ENCODE measurements around the gene NPC1L1. TPM values are rescaled to one million over a fixed set of nuclear protein-coding genes. Genes with fewer than 3 reads are reported as not detected.

The NPC1L1 gene
- total RNA-seq, 1 donor = not detected

DNA sequence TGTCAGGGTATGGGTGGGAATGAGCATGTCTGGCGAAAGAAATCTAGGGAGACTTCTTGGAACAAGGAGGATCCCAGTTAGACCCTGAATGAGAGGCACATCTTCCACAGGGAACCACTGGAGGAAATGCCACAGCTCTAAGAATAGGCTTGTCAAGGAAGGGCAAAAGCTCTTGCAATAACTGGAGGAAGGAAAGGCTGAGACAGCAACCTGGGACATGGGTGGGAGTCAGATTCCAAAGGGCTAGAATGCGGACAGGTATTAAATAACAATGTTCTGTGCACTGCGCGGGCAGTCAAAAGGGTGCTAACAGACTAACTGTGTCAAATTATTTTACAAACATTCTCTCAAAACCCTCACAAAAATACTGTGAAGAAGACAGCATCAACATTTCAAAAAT, 55.1 kb downstream of the NPC1L1 start:
- Histone ChIP-seq H3K36me3 (ENCODE audit: insufficient read depth, low read length) (peaks cover 34% of the 10 kb centered on the region), H3K4me1 (ENCODE audit: insufficient read depth, low read length) (peaks cover 11% of the 10 kb centered on the region), H3K27ac (ENCODE audit: low read depth, low read length) (no peak overlapping the region), H2AFZ (ENCODE audit: low read length) (no peak overlapping the region), H3K4me3 (ENCODE audit: insufficient read depth, low read length) (no peak overlapping the region), H4K20me1 (ENCODE audit: insufficient read depth, low read length) (peaks cover 10% of the 10 kb centered on the region), H3K9me3 (ENCODE audit: low read depth, low read length) (no peaks in the 10 kb centered on the region), H3K79me2 (ENCODE audit: insufficient read depth, low read length) (peaks cover 90% of the 10 kb centered on the region), H3K27me3 (ENCODE audit: insufficient read depth, low read length) (no peaks in the 10 kb centered on the region), H3K4me2 (ENCODE audit: insufficient read depth, low read length) (no peak overlapping the region)
- TF ChIP-seq, protein P1, sequence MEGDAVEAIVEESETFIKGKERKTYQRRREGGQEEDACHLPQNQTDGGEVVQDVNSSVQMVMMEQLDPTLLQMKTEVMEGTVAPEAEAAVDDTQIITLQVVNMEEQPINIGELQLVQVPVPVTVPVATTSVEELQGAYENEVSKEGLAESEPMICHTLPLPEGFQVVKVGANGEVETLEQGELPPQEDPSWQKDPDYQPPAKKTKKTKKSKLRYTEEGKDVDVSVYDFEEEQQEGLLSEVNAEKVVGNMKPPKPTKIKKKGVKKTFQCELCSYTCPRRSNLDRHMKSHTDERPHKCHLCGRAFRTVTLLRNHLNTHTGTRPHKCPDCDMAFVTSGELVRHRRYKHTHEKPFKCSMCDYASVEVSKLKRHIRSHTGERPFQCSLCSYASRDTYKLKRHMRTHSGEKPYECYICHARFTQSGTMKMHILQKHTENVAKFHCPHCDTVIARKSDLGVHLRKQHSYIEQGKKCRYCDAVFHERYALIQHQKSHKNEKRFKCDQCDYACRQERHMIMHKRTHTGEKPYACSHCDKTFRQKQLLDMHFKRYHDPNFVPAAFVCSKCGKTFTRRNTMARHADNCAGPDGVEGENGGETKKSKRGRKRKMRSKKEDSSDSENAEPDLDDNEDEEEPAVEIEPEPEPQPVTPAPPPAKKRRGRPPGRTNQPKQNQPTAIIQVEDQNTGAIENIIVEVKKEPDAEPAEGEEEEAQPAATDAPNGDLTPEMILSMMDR (IDR thresholded peaks at IDR 0.05; ENCODE audit: extremely low read depth, low read depth, low read length) = no peak
- no peak for DNase-seq (ENCODE audit: insufficient read length, low spot score, missing footprints)

DNA sequence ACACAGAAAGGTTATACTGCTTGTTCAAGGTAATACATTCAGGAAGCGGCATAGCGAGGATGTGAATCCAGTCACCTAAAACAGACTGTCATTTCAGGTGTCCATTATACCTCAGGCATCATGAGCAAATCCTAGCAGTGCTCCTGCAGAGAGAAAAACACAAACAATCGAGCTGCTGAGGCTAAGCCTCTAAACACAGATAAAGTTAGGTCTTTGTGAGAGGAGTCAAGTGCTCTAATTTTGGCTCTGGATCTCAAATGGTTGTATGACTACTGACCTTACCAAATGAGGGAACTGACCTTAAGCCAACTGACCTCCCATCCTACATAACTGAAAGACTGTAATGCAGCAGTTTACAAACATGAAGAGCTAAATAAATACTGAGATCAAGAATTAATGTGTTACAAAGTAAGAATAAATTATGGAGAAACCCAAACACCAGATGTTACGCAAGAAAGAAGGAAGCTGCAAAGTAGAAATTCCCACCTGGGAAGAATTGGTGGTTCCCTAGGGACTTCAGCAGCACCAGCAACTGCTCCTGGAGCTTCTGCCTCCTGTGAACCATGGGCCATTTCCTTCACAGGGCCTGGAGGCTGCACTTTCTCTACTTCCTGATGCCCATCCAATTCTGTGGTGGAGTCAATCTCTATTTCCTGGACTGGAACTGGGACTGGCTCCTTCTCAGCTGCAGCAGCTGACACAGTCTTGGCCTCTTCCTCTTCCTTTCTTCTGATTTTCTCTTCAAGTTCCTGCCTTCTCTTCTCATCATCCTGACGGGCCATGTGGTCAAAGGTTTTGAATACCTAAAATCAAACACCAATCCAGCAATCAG, 56.4 kb downstream of the NPC1L1 start:
- Histone ChIP-seq H3K4me1 (ENCODE audit: insufficient read depth, low read length) (peaks cover 11% of the 10 kb centered on the region), H2AFZ (ENCODE audit: low read length) (no peak overlapping the region), H4K20me1 (ENCODE audit: insufficient read depth, low read length) (peaks cover 10% of the 10 kb centered on the region), H3K79me2 (ENCODE audit: insufficient read depth, low read length) (peaks cover 85% of the 10 kb centered on the region), H3K4me2 (ENCODE audit: insufficient read depth, low read length) (no peak overlapping the region), H3K36me3 (ENCODE audit: insufficient read depth, low read length) (peaks cover 38% of the 10 kb centered on the region), H3K27ac (ENCODE audit: low read depth, low read length) (no peak overlapping the region), H3K27me3 (ENCODE audit: insufficient read depth, low read length) (no peaks in the 10 kb centered on the region), H3K4me3 (ENCODE audit: insufficient read depth, low read length) (no peak overlapping the region), H3K9me3 (ENCODE audit: low read depth, low read length) (no peaks in the 10 kb centered on the region)
- DNase-seq (ENCODE audit: insufficient read length, low spot score, missing footprints) = no peak
- TF ChIP-seq, protein P1 (IDR thresholded peaks at IDR 0.05; ENCODE audit: extremely low read depth, low read depth, low read length) = no peak

DNA sequence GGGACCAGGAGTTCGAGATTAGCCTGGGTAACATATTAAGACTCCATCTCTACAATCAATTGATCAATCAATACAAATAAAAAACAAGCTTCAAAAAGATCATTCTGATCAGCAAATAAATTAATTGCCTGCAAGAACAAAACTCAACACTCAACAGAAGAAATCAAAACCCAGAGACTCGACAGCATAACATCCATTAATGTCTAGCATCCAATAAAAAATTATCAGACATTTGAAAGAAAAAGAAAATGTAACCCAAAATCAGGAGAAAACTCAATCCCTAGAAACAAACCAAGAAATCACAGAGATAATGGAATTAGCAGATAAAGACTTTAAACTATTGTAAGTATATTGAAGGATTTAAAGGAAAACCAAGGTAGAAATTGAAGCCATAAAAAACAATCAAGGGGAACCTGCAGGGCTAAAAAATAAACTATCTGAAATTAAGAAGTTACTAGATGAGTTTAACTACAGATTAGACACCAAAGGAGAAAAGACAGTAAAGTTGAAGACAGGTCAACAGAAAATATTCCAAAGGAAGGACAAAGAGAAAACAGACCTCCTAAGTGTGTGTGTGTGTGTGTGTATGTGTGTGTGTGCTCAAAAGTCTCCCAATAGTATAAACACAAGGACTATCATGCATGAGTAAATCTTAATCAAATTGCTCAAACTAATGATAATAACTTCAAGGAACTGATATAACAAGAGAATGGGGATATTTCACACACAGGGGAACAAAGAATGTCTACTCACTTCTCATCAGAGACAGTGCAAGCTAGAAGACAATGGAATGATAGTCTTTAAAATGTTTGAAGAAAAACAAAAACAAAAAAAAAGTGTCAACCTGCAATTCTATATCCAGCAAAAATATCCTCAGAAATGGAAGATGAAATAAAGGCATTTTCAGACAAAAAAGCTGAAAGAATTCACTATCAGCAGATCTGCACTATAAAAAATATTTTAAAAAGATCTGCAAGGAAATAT, 58.3 kb downstream of the NPC1L1 start:
- H3K27me3 ChIP-seq (ENCODE audit: insufficient read depth, low read length) = no peaks in the 10 kb centered on the region
- no peak overlapping the region for H3K4me3 ChIP-seq (ENCODE audit: insufficient read depth, low read length)
- DNase-seq (ENCODE audit: insufficient read length, low spot score, missing footprints) = no peak
- no peaks in the 10 kb centered on the region for H3K4me1 ChIP-seq (ENCODE audit: insufficient read depth, low read length)
- no peaks in the 10 kb centered on the region for H3K9me3 ChIP-seq (ENCODE audit: low read depth, low read length)
- H3K4me2 ChIP-seq (ENCODE audit: insufficient read depth, low read length) = no peak overlapping the region
- TF ChIP-seq, protein P1 (IDR thresholded peaks at IDR 0.05; ENCODE audit: extremely low read depth, low read depth, low read length) = no peak
- H4K20me1 ChIP-seq (ENCODE audit: insufficient read depth, low read length) = peaks cover 5% of the 10 kb centered on the region
- H2AFZ ChIP-seq (ENCODE audit: low read length) = no peak overlapping the region
- peaks cover 48% of the 10 kb centered on the region for H3K36me3 ChIP-seq (ENCODE audit: insufficient read depth, low read length)
- H3K27ac ChIP-seq (ENCODE audit: low read depth, low read length) = no peak overlapping the region
- peaks cover 68% of the 10 kb centered on the region for H3K79me2 ChIP-seq (ENCODE audit: insufficient read depth, low read length)

All from osteoblast (primary cell).